ENCODE measurements around the gene EVA1C. TPM values are rescaled to one million over a fixed set of nuclear protein-coding genes. Genes with fewer than 3 reads are reported as not detected.

The EVA1C gene, protein sequence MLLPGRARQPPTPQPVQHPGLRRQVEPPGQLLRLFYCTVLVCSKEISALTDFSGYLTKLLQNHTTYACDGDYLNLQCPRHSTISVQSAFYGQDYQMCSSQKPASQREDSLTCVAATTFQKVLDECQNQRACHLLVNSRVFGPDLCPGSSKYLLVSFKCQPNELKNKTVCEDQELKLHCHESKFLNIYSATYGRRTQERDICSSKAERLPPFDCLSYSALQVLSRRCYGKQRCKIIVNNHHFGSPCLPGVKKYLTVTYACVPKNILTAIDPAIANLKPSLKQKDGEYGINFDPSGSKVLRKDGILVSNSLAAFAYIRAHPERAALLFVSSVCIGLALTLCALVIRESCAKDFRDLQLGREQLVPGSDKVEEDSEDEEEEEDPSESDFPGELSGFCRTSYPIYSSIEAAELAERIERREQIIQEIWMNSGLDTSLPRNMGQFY
- not detected in 2 replicates for total RNA-seq (2013; cell fraction: nucleolus; rRNA removed)
- not detected in 2 replicates for total RNA-seq (2014; rRNA removed)
- total RNA-seq (2014; rRNA removed; fragmentation: Illumina TruSeq; extraction: Trizol), result not detected in 2 replicates
- 0.19 TPM in 1 of 2 replicates, not detected in the other for total RNA-seq (2021)
- not detected for polyA plus RNA-seq (2011; ENCODE audit: low read depth)
- 0.16 and 0.56 TPM in 2 replicates for polyA plus RNA-seq (2011; rRNA removed)
- polyA plus RNA-seq (2011; cell fraction: cytosol; rRNA removed), result 0.45 and 0.46 TPM in 2 replicates
- not detected in 2 replicates for polyA plus RNA-seq (2011; cell fraction: nucleus; rRNA removed)
- polyA plus RNA-seq (2012), result not detected in 2 replicates
- not detected in 2 replicates for polyA plus RNA-seq (2014; fragmentation: Illumina TruSeq; extraction: Trizol)
- polyA plus RNA-seq (2014; fragmentation: Nextera tagmentation; extraction: Ambion mirVana), result under 1 TPM; 0.13 to 0.34 TPM
- not detected in 2 replicates for polyA plus RNA-seq (2014; rRNA removed)
- polyA plus RNA-seq (2016; fragmentation: Nextera tagmentation; extraction: Ambion mirVana), result not detected
- polyA minus RNA-seq (2011; rRNA and poly(A)+ RNA removed), result 2.1 TPM in 1 of 2 replicates, not detected in the other
- polyA minus RNA-seq (2011; cell fraction: cytosol; rRNA and poly(A)+ RNA removed), result 1.3 and 1.6 TPM in 2 replicates
- polyA minus RNA-seq (2011; cell fraction: nucleus; rRNA and poly(A)+ RNA removed), result not detected in 2 replicates
- Bru-seq, nascent RNA, result percentile 13 among the genes with signal in this experiment
- BruChase-seq, experiment 1, labeled RNA remaining after a 6-hour chase, result percentile 11 among the genes with signal in this experiment
- BruChase-seq, experiment 2, labeled RNA remaining after a 2-hour chase, result percentile 17 among the genes with signal in this experiment
- long read RNA-seq, experiment 1, result 0 reads
- long read RNA-seq, experiment 2, partial matches to known transcripts, result 0 of 1 reads
- long read RNA-seq, experiment 2, other reads (novel, unspliced or antisense), result 1 of 1 reads

DNA sequence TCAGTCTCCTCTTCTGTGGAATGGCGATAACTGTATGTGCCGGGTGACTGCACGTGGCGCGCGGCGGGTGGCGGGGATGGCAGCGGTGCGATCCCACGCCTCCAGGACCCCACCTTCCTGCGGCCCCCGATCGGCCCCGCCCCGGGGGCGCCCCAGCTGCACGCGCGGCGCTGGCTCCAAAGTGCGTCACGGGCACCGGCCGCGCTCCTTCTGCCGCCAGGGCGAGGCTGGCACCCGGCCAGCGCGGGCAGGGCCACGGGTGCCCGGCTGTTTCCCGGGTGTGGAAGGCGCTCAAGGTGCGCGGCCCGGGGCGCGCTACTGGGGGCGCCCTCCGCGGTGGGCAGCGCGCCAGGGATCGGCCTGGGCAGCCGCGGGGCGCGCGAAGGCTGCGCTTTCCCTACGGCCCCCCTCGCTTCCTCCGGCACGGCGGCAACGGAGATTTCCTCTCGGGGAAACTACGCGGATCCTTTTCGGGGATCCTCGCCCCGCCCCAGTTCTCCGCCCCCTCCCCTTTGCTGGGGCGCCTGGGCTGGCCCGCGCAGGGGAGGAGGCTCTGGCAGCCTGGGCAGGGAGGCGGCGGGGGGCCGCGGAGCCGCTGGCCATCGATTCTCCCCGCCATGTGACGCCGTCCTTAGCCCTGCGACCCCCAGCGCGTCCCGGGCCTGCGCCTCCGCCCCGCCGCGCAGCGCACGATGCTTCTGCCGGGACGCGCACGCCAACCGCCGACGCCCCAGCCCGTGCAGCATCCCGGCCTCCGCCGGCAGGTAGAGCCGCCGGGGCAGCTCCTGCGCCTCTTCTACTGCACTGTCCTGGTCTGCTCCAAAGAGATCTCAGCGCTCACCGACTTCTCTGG lies at the start of gene EVA1C:
Gene EVA1C (plus strand): TSS at position 545 of the 853 bp plus-strand sequence. CDS start 148 bp downstream, at position 693.
- 4% methylated on average over 89 of the region's 104 CpGs for WGBS (ENCODE audit: insufficient coverage, insufficient replicate concordance, low lambda C conversion rate, missing lambda C conversion rate)
- Histone ChIP-seq H3K27me3 (replicated peaks in 1 of 2; ENCODE audit: control insufficient read depth in 2 of 2, insufficient read depth in 2 of 2, low read length in 1 of 2) (peaks cover 3 to 5% of the 10 kb centered on the region in 2 experiments; a peak in 2 of 4 replicates), H2AFZ (ENCODE audit: control insufficient read depth, low read depth, low read length) (no peak within 1 kb of the TSS), H3K9ac (ENCODE audit: control insufficient read depth, insufficient read depth, low read length) (no peak within 1 kb of the TSS), H3K36me3 (ENCODE audit: control insufficient read depth in 2 of 2, insufficient read depth in 2 of 2, low read length in 1 of 2) (no peaks in the 10 kb centered on the region), H3K4me1 (ENCODE audit: control insufficient read depth, insufficient read depth, low read length) (no peaks in the 10 kb centered on the region), H3K9me3 (replicated peaks; ENCODE audit: control insufficient read depth, insufficient read depth, low read length) (no peaks in the 10 kb centered on the region), H4K20me1 (ENCODE audit: control insufficient read depth, insufficient read depth) (no peaks in the 10 kb centered on the region), H3K27ac (ENCODE audit: control insufficient read depth, insufficient read depth) (no peak within 1 kb of the TSS), H3K4me2 (ENCODE audit: control insufficient read depth, insufficient read depth) (peak within 1 kb of the TSS; percentile 25; the same call in 1 of the 2 replicates), H3K4me3 (no peak within 1 kb of the TSS), H3K79me2 (ENCODE audit: control insufficient read depth, insufficient read depth, low read length) (no peaks in the 10 kb centered on the region)
- ChIA-PET POLR2A (no interaction called here), CTCF (no interaction called here), RAD21 (ENCODE audit: unreplicated experiment) (no interaction called here), SMC1A (ENCODE audit: uncharacterized antibody, unreplicated experiment) (no interaction called here)
- intact Hi-C loops (cut with micrococcal nuclease; ENCODE audit: unreplicated experiment), result no loop called here
- BruUV-seq (replicated peaks), result no TSS peak
- ATAC-seq (no peak; the same call in 1 of the 3 replicates), DNase-seq (ENCODE audit: low read depth, low spot score) (no peak), FAIRE-seq (no peak)
- TF ChIP-seq REST (IDR thresholded peaks at IDR 0.05; ENCODE audit: low read depth, low read length) (no peak), HDAC6 (IDR thresholded peaks at IDR 0.05; ENCODE audit: unreplicated experiment) (peak; percentile 50)
- in situ Hi-C loops (cut with MboI), result no loop called here
